NCI-H524 treated with DMSO at 0.1 percent for 48 hours (cell line): ENCODE measurements around the gene RHOT1.

Experiments used
- DNase-seq: peaks from one replicate; lab custom pipeline; 2025; lab: John Stamatoyannopoulos, UW

RHOT1 gene

DNA sequence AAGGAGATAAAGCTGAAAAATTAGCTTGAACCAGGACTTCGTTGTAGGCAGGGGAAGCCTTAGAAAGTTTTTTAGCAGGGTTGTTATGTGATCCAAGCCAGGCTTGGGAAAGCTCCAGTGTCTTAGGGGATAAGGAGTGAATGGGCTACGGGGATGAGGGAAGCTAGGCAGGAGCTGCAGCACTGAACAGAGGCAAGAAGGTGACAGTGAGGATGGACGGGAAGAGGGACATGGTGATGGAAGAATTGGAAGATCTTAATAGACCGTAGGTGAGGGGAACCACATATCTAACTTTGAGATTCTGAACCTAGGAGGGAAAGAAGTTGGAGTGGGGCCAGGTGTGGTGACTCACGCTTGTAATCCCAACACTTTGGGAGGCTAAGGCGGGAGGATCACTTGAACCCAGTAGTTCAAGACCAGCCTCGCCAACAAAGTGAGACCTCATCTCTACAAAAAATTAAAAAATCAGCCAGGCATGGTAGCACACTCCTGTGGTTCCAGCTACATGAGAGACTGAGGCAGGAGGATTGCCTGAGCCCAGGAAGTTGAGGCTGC lies 126.5 kb downstream of the RHOT1 start:
- DNase-seq, result no peak

DNA sequence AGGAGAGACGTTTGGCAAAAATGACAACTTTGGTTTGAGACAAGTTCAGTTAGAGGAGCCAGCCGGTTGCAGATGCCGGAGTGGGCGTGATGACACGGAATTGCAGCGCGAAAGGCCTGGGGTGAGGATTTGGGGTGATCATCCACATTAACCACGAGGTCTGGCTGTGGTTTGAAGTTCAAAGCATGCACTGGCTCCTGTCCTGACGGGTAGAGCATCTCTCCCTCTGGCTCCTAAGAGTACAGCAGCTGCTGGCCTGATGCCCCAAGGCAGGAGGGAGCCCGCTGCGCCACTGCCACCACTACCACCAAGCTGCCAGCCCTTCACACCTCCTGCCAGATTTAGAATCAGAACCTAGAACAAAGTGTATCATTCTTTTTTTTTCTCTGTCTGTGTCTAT lies 127.1 kb downstream of the RHOT1 start:
- no peak for DNase-seq

DNA sequence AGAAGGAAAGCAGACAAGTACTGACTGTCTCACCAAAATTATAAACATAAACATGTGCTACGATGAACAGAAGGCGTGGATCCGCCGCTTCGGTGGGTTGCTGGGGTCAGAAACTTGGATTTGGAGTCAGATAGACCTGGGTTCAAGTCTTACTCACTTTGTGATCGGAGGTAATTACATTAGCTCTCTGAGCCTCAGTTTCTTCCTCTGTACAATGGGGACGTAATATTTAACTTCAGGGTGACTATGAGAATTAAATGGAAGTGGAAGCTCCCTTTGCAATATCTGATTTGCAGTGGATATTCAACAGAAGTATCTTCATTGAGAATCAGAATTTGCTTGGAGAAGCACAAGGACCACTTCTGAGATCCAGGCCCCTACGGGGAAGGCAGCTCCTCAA lies 129.5 kb downstream of the RHOT1 start:
- no peak for DNase-seq

GRCh38 chr17:32274101-32274500 lies 131.8 kb downstream of the RHOT1 start:
- DNase-seq, result no peak

DNA sequence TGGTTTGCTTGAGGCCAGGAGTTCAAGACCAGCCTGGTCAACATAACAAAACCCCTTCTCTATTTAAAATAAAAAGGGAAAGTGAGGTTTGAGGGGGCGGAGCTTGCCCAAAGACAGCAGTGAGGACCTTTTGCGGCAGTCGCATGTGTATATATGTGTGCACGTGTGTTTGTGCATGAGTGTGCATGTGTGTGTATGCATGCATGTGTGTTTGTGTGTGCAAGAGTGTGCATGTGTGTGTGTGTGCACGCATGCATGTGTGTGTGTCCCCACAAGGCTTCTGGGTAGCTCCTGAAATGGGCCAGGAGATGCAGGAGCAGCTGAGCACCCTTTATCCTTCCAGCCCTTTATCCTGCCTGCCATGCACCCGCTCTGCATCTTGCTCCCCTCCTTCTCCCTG lies 132.3 kb downstream of the RHOT1 start:
- no peak for DNase-seq
